Kidney capillary endothelial cell (primary cell): ENCODE results near the gene ARHGEF17.

Source experiments
- DNase-seq: peaks from one replicate; pipeline ENCODE4 v3.0.0-alpha.2; 2018; ENCODE audit warnings: low spot score

The ARHGEF17 gene

GRCh38 chr11:73393479-73394415 is 85.7 kb downstream of the ARHGEF17 start:
- peak; percentile 70 for DNase-seq

GRCh38 chr11:73394416-73395296 is 86.6 kb downstream of the ARHGEF17 start:
- DNase-seq, result no peak

GRCh38 chr11:73395297-73396208 is 87.5 kb downstream of the ARHGEF17 start:
- no peak for DNase-seq

- DNase-seq, result no peak
Measured at GRCh38 chr11:73396251-73396930, 88.3 kb downstream of the ARHGEF17 start.

- DNase-seq, result no peak
Measured at GRCh38 chr11:73396985-73397384, 88.9 kb downstream of the ARHGEF17 start.

- no peak for DNase-seq
Measured at GRCh38 chr11:73397468-73398131, 89.5 kb downstream of the ARHGEF17 start.

- no peak for DNase-seq
Measured at GRCh38 chr11:73398132-73398526, 90.1 kb downstream of the ARHGEF17 start.

GRCh38 chr11:73398721-73399120 is 90.6 kb downstream of the ARHGEF17 start:
- DNase-seq, result no peak

- DNase-seq, result no peak
Measured at GRCh38 chr11:73399159-73399590, 91.1 kb downstream of the ARHGEF17 start.

GRCh38 chr11:73399636-73400035 is 91.6 kb downstream of the ARHGEF17 start:
- no peak for DNase-seq

- DNase-seq, result no peak
Measured at GRCh38 chr11:73400293-73400692, 92.2 kb downstream of the ARHGEF17 start.

GRCh38 chr11:73401217-73401923 is 93.3 kb downstream of the ARHGEF17 start:
- DNase-seq, result no peak

GRCh38 chr11:73401924-73402833 is 94.1 kb downstream of the ARHGEF17 start:
- DNase-seq, result no peak

- DNase-seq, result no peak
Measured at GRCh38 chr11:73402834-73403185, 94.7 kb downstream of the ARHGEF17 start.

- no peak for DNase-seq
Measured at GRCh38 chr11:73403541-73403940, 95.5 kb downstream of the ARHGEF17 start.

GRCh38 chr11:73404048-73404447 is 96.0 kb downstream of the ARHGEF17 start:
- peak; percentile 62 for DNase-seq

GRCh38 chr11:73404506-73405145 is 96.5 kb downstream of the ARHGEF17 start:
- DNase-seq, result no peak

- DNase-seq, result no peak
Measured at GRCh38 chr11:73405146-73405510, 97.1 kb downstream of the ARHGEF17 start.
